IMR-90 (cell line): ENCODE measurements around the gene IL17RE.
"Not testable (repeated sequence)": the region's sequence is repeated elsewhere in the genome, so short reads cannot be mapped to it uniquely, and the experiment has no call there.

Source experiments
- FOS ChIP-seq: fragments of 150-350 bp; IDR thresholded peaks from 2 replicates; pipeline ENCODE4 v1.6.1; 2016; ENCODE audit warnings: low read depth, low read length
- MAFK ChIP-seq: IDR thresholded peaks from 2 replicates; pipeline ENCODE4 v1.6.1; 2012; ENCODE audit warnings: low read depth, low read length, improper control_type of control experiment
- POLR2A ChIP-seq: IDR thresholded peaks from 2 replicates; pipeline ENCODE4 v1.6.1; 2012; ENCODE audit warnings: mild to moderate bottlenecking, low read depth, low read length
- TF ChIP-seq, protein P1 (sequence below): conservative IDR thresholded peaks from 2 replicates; pipeline ENCODE4 v1.5.1; 2012; ENCODE audit warnings: mild to moderate bottlenecking, low read depth, low read length, improper control_type of control experiment

DNA sequence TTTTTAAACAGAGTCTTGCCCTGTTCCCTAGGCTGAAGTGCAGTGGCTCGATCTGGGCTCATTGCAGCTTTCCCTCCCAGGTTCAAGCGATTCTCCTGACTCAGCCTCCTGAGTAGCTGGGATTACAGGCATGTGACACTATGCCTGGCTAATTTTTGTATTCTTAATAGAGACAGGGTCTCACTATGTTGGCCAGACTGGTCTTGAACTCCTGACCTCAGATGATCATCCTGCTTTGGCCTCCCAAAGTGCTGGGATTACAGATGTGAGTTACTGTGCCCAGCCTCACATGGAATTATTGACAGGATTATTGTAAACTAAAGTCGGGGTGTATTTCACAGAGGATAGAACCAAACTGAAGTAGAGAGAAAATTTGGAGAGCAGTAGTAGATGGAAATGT lies 6.9 kb upstream of the IL17RE start:
- TF ChIP-seq, protein P1, sequence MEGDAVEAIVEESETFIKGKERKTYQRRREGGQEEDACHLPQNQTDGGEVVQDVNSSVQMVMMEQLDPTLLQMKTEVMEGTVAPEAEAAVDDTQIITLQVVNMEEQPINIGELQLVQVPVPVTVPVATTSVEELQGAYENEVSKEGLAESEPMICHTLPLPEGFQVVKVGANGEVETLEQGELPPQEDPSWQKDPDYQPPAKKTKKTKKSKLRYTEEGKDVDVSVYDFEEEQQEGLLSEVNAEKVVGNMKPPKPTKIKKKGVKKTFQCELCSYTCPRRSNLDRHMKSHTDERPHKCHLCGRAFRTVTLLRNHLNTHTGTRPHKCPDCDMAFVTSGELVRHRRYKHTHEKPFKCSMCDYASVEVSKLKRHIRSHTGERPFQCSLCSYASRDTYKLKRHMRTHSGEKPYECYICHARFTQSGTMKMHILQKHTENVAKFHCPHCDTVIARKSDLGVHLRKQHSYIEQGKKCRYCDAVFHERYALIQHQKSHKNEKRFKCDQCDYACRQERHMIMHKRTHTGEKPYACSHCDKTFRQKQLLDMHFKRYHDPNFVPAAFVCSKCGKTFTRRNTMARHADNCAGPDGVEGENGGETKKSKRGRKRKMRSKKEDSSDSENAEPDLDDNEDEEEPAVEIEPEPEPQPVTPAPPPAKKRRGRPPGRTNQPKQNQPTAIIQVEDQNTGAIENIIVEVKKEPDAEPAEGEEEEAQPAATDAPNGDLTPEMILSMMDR, result not testable (repeated sequence)
- TF ChIP-seq POLR2A, FOS, MAFK: not testable (repeated sequence)
